Pons (tissue), 1 donor: Measurements from ENCODE around the gene ALDH2.
A peak's percentile ranks its signal among the peaks of the same experiment; 100 is the strongest.
"Not testable (repeated sequence)": the region's sequence is repeated elsewhere in the genome, so short reads cannot be mapped to it uniquely, and the experiment has no call there.

Experiments
- DNase-seq: peaks from one replicate; pipeline ENCODE4 v3.0.0-alpha.2; 2016; ENCODE audit warnings: low spot score

The ALDH2 gene

DNA sequence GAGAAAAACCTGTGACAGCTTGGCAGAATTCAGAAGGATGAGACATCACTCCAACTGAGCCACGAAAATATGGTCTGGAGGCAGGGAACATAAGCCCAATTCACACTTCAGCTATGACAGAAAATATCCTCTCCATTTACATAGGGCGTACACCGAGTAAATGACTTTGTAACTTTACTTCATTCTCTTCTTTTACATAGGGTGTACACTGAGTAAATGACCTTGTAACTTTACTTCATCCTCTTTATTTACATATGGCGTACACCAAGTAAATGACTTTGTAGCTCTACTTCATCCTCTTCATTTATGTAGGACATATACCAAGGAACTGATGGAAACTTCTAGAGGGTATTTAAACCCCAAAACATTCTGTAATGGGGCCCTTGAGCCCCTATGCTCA, 61.2 kb downstream of the ALDH2 start:
- no peak for DNase-seq

GRCh38 chr12:111828338-111828979, 61.7 kb downstream of the ALDH2 start:
- no peak for DNase-seq

DNA sequence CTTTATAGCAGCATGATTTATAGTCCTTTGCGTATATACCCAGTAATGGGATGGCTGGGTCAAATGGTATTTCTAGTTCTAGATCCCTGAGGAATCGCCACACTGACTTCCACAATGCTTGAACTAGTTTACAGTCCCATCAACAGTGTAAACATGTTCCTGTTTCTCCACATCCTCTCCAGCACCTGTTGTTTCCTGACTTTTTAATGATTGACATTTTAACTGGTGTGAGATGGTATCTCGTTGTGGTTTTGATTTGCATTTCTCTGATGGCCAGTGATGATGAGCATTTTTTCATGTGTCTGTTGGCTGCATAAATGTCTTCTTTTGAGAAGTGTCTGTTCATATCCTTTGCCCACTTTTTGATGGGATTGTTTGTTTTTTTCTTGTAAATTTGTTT, 62.9 kb downstream of the ALDH2 start:
- not testable (repeated sequence) for DNase-seq

- not testable (repeated sequence) for DNase-seq
These were observed 68.1 kb downstream of the ALDH2 start for GRCh38 chr12:111834740-111835386.

GRCh38 chr12:111835531-111836181, 68.9 kb downstream of the ALDH2 start:
- DNase-seq, result not testable (repeated sequence)

DNA sequence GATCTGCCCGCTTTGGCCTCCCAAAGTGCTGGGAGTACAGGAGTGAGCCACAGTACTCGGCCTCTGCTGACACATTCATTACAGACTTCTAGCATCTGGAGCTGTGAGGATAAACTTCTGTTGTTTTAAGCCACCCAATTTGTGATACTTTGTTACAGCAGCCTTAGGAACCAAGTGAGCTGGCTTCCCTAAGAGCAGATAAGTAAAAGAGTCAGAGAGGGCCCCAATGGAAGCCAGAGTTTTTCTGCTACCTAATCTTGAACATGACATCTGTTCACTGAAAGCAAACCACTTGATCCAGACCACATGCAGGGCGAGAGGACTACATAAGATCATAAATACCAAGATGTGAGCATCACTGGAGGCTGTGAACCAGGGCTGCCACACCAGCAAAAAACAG, 71.6 kb downstream of the ALDH2 start:
- no peak for DNase-seq

DNA sequence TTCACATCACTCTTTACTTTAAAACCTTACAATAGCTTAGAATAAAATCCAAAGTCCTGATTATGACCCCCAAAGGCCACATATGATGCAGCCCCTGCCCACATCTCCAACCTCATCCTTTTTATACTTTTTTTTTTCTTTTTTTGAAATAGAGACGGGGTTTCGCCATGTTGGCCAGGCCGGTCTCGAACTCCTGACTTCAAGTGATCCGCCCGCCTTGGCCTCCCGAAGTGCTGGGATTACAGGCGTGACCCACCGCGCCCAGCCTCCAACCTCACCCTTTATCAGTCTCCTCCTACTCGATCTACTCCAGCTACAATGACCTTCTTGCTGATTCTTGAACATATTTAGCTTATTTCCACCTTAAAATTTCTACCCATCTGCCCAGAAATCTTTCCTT, 74.1 kb downstream of the ALDH2 start:
- DNase-seq, result no peak

DNA sequence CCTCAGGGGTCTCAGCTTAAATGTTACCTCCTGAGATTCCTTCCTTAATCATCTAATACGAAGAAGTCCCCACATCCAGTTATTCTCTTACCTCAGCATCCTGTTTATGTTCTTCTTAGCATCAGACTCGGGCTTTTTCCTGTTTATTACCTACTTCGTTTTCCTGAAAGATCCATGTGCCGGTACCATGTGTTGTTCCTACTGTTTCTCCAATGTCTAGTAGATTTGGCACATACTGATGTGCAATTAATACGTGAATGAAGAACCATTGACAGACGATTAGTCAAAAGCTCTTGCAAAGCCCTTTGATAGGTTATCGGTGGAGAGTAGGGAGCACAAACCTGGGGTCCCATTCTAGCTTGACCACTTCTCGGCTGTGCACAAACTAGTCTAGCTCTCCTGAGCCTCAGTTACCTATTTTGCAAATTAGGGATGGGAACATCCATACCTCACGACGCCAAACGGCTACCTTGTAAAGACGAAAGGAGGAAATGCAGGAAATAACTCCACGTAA, 74.6 kb downstream of the ALDH2 start:
- DNase-seq, result no peak

DNA sequence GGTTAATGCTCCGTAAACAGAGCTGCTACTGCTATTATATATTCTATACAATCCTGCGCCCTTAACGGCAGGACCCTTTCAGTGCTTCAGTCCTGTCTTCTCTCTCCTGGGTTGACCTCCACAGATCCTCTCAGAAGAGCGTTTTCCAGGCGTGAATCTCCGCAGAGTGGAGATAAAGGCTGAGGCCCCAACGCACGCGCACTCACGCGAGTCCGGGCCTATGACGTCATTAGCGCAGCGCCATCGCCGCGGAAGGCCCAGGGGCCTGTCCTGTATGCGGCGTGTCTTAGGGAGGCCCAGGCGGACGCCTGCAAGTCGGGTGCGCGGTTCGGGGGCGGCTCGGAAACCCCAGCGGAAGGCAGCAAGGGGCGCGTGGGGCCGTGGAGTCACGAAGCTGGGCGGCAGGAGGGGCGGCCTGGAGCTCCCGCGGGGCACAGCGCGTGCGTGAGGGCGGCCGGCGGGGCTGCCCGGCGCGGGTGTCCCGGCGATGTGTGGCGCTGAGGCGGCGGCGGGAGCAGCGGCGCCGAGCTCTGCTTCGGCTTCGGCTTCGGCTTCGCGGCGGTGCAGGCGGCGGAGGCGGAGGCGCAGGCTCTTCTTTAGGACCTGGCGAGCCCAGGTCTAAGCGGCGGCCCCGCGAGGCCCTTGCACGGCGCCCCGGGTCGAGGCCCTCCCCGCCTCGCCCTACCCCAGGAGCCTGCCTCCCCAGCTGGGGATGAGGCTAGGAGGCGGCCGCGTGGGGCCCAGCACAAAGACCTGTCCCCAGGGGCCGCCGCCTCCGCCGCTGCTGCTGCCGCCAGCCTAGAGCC, 75.2 kb downstream of the ALDH2 start, which contains the start of gene MAPKAPK5:
MAPKAPK5 (plus strand) TSS at position 479 of the 806 bp plus-strand sequence. CDS start 506 bp downstream, outside the sequence.
- peak; percentile 83 for DNase-seq

DNA sequence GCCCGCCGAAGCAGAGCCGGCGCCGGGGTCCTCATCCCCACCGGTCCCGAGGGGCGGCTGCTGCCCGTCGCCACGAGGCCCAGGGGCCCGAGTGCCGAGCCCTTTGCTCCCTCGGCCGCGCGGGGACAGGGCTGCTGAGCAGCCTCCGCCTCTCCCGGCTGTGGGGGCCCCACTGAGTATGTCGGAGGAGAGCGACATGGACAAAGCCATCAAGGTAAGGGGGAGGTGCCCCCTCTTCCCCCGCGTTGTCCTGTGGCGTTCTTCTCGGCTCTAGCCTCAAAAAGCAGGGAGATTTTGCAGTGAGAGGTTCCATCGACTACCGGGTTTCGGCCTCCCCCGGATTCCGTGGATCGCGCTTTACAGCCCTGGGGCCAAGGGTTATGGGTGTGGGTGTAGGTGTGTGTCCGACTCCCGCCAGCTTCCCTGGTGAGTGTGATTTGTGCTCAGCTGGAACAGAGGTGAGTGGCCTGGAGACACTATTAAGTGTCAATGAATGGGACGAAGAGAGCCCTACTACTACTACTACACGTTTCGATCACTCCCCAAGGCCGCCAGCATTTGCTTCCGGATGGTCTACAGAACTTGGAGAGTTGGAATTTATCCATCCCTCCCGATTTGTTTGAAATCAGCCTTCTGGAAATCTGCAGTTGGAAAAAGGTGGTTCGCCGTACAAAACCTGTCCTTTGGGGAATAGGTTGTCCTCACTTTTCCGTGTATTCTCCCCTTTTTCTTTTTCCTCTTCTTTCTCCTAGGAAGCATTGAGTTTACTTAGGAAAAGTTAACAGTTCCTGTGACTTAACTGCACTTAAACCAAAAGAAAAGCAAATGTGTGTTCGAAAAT, 76.0 kb downstream of the ALDH2 start:
- no peak for DNase-seq

DNA sequence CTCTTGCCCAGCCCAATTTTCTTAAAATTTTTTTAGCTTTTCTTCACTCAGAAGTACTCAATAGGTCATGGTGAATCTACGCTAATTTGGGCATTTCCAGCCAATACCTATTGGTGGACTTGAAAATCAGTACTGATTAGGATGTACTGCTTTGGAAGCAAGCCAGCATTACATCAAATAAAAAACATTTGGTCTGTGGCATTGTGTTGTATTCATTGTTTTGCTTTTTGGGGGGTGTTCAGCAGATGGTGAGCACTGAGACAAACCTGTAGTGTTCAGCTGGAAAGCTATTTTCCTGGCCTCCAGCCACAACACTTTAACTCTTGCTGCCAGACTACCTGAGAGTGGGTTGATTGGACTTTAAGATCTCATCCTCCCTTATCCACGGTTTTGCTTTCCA, 79.3 kb downstream of the ALDH2 start:
- DNase-seq, result no peak

DNA sequence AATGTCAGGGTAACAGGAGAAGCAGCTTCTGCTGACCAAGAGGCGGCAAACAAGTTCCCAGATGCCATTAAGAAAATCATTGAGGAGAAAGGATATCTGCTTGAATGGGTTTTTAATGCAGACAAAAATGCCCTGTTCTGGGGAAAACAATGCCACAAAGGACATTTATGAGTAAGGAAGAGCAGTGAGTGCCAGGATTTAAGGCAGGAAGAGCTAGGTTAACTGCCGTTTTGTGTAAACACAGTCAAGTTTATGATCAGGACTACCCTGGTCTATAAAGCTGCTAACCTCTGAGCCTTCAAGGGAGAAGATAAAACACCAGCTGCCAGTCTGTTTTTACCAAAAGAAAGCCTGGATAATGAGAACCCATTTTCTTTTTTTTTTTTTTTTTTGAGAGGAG, 83.8 kb downstream of the ALDH2 start:
- DNase-seq, result no peak

- DNase-seq, result no peak
These were observed 91.5 kb downstream of the ALDH2 start for GRCh38 chr12:111858186-111858585.

- DNase-seq, result no peak
These were observed 92.0 kb downstream of the ALDH2 start for GRCh38 chr12:111858778-111859177.

DNA sequence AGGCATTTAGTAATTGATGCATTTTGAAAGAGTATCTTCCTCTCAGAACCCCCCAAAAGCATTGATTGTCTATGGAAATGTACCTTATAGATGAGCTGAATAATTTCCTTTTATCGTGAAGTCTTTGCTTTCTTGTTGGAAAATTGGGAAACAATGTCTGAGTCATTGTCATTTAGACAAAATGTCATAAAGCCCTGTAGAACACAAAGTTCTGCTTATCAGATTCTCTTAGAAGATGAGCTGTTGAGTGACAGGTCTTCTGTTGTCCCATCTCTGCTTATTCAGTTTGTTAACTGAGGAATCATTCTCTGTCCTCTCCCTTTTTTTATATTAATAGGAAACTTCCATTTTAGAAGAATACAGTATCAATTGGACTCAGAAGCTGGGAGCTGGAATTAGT, 98.2 kb downstream of the ALDH2 start:
- no peak for DNase-seq
